Activated T-helper 2 cell treated with anti-CD3 and anti-CD28 coated beads, Interferon-gamma antibody, Interleukin-2, Interleukin-4, amounts not matched to agents 10 μg/mL and 5 μg/mL and 100 μg/mL, durations not matched to agents 14 hours and 24 hours and 36 hours (primary cell): Measurements from ENCODE around the gene NOS3. TPM values are rescaled to one million over a fixed set of nuclear protein-coding genes. Genes with fewer than 3 reads are reported as not detected.
"Not testable (repeated sequence)": the region's sequence is repeated elsewhere in the genome, so short reads cannot be mapped to it uniquely, and the experiment has no call there.

Experiments
- DNase-seq: peaks from one replicate; pipeline ENCODE4 v3.0.0; 2021; ENCODE audit warnings: low spot score
- H3K27ac Mint-ChIP-seq: one replicate; pipeline ENCODE4 v1.8.0; 2021; ENCODE audit warnings: mixed read lengths
- H3K27me3 Mint-ChIP-seq: one replicate; pipeline ENCODE4 v1.8.0; 2021; ENCODE audit warnings: low read depth, mixed read lengths
- H3K36me3 Mint-ChIP-seq: one replicate; pipeline ENCODE4 v1.8.0; 2021; ENCODE audit warnings: low read depth, mixed read lengths
- H3K4me1 Mint-ChIP-seq: one replicate; pipeline ENCODE4 v1.8.0; 2021; ENCODE audit warnings: low read depth, mixed read lengths
- H3K4me3 Mint-ChIP-seq: one replicate; pipeline ENCODE4 v1.8.0; 2021; ENCODE audit warnings: low read depth, mild to moderate bottlenecking, moderate library complexity, mixed read lengths
- H3K9me3 Mint-ChIP-seq: one replicate; pipeline ENCODE4 v1.8.0; 2021; ENCODE audit warnings: mixed read lengths
- intact Hi-C: fragments of 100-400 bp; cut with micrococcal nuclease; formaldehyde crosslinking; loops from one replicate; pipeline ENCODE4 v1.15.1; 2023
- total RNA-seq: library from RNA; stranded (reverse); gene quantifications from 2 replicates; pipeline ENCODE4 v1.2.3, GENCODE V29; 2022

NOS3 gene
- total RNA-seq, 1 donor from 2014 or later: 9.8 TPM

DNA sequence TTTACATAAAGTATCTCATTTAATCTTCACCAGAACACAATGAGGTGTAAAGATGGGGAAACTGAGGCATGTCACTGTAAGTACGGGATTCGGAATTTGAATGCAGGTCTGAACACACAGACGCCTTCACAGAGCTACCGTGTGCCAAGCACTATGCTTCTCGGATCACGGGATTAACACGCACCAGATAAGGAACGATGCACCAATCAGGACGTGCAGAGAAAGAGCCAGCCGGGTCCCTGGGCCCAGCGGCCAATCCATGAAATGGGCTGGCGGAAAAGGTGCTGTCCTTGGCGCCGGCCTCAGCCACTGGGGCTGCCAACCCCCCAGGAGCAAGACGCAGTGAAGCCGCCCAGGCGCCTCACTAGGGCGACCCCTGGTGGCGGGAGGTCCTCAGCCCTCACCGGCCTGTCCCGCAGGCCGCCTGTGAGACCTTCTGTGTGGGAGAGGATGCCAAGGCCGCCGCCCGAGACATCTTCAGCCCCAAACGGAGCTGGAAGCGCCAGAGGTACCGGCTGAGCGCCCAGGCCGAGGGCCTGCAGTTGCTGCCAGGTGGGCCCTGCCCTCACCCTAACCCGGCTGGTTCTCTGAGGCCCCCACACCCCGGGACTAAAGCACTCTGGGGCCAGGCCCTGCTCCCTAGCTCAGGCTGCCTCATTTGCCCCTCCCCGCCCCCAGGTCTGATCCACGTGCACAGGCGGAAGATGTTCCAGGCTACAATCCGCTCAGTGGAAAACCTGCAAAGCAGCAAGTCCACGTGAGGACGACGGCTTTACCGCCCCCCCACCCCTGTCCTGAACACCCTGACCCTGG, 17.9 kb downstream of the NOS3 start:
- Mint-ChIP-seq H3K27ac (peak overlapping the region; percentile 82), H3K4me3 (peak overlapping the region; percentile 79), H3K9me3 (no peaks in the 10 kb centered on the region), H3K27me3 (no peaks in the 10 kb centered on the region), H3K4me1 (peaks cover 45% of the 10 kb centered on the region), H3K36me3 (peaks cover 6% of the 10 kb centered on the region)
- intact Hi-C loops: no loop called here
- DNase-seq: peak; percentile 67

DNA sequence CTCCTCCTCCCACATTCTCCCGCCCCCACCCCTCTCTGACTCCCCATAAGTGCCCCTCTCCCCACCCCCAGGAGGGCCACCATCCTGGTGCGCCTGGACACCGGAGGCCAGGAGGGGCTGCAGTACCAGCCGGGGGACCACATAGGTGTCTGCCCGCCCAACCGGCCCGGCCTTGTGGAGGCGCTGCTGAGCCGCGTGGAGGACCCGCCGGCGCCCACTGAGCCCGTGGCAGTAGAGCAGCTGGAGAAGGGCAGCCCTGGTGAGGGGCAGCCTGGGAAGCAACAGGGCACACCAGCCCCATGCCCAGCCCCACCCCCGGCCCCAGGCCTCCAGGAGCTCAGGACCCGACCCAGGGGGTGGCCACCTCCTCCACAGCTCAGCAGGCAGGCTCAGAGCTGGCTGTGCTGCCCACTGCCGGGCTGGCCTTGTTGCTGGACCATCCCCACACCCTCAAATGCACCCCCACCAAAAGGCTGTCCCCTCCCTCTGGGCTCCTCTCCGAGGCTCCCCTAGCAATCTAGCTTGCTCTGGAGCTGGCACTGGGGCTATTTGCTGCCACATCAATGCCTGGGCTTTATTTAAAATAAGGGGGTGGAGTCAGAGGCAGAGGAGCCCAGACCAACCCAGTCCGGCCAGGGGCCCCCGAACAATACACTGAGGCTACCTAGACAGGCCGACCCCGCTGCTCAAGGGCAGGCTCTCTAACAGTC, 18.7 kb downstream of the NOS3 start:
- Mint-ChIP-seq H3K9me3 (no peaks in the 10 kb centered on the region), H3K27me3 (no peaks in the 10 kb centered on the region), H3K4me3 (peak overlapping the region; percentile 8), H3K36me3 (peaks cover 6% of the 10 kb centered on the region), H3K27ac (peak overlapping the region; percentile 22), H3K4me1 (peaks cover 49% of the 10 kb centered on the region)
- DNase-seq: no peak
- intact Hi-C loops: loop anchor here (5.0 kb wide), 2 partner anchors 32 to 48 kb away; partner anchors contain the start of genes CDK5, KCNH2 and SLC4A2

DNA sequence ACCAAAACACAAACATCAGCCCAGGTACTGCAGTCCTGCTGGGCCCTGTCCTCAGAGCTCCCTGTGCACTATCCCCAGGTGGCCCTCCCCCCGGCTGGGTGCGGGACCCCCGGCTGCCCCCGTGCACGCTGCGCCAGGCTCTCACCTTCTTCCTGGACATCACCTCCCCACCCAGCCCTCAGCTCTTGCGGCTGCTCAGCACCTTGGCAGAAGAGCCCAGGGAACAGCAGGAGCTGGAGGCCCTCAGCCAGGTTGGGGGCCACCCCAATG, 19.2 kb downstream of the NOS3 start:
- no peaks in the 10 kb centered on the region for H3K27me3 Mint-ChIP-seq
- peaks cover 54% of the 10 kb centered on the region for H3K4me1 Mint-ChIP-seq
- no peak overlapping the region for H3K27ac Mint-ChIP-seq
- peaks cover 6% of the 10 kb centered on the region for H3K36me3 Mint-ChIP-seq
- intact Hi-C loops: loop anchor here (5.0 kb wide), 2 partner anchors 33 to 47 kb away; partner anchors contain the start of genes CDK5, KCNH2 and SLC4A2
- H3K9me3 Mint-ChIP-seq: no peaks in the 10 kb centered on the region
- no peak overlapping the region for H3K4me3 Mint-ChIP-seq
- no peak for DNase-seq

DNA sequence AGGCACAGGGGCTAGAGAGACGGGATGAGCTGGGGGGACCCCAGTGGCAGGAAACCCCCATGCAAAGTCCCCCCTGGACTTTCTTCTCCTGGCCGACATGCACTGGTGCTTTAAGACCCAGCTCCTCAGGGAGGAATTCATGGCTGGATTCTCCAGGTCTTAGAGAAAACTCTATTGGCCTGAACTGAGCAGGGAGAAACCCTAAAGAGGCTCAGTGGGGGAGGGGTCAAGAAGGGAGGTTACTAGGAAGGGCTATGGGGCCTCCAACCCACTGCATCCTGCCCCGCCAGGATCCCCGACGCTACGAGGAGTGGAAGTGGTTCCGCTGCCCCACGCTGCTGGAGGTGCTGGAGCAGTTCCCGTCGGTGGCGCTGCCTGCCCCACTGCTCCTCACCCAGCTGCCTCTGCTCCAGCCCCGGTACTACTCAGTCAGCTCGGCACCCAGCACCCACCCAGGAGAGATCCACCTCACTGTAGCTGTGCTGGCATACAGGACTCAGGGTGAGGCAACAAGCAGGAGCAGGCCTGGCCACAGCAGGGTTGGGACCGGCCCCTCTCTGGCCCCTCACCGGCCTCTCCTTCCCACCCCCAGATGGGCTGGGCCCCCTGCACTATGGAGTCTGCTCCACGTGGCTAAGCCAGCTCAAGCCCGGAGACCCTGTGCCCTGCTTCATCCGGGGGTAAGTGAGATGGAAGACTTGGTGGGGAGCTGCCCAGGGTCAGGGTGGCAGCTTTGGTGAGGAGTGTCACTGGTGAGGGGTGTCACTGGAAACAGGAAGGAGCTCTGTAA, 19.7 kb downstream of the NOS3 start:
- H3K9me3 Mint-ChIP-seq: no peaks in the 10 kb centered on the region
- DNase-seq: no peak
- no peaks in the 10 kb centered on the region for H3K27me3 Mint-ChIP-seq
- H3K36me3 Mint-ChIP-seq: peaks cover 6% of the 10 kb centered on the region
- peak overlapping the region; percentile 86 for H3K27ac Mint-ChIP-seq
- H3K4me1 Mint-ChIP-seq: peaks cover 59% of the 10 kb centered on the region
- peak overlapping the region; percentile 68 for H3K4me3 Mint-ChIP-seq
- intact Hi-C loops: loop anchor here (5.0 kb wide), 2 partner anchors 33 to 47 kb away; partner anchors contain the start of genes CDK5, KCNH2 and SLC4A2

DNA sequence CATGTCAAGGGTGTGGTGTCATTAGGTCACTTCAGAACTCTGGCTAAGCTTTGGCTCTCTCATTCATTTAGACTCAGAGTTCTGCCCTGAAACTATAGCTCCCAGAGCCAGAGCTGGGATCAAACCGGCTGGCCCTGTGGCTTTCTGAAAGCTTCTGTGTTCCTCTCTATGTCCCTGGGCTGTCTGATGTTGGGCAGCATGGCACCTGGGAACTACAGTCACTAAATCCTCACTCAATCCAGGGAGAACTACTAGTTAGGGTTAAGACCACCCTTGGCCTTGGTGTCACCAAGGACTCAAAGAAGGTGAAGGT, 20.2 kb downstream of the NOS3 start:
- Mint-ChIP-seq H3K4me1 (peaks cover 61% of the 10 kb centered on the region), H3K36me3 (peaks cover 6% of the 10 kb centered on the region), H3K27me3 (no peaks in the 10 kb centered on the region), H3K9me3 (no peaks in the 10 kb centered on the region), H3K27ac (peak overlapping the region; percentile 86), H3K4me3 (peak overlapping the region; percentile 68)
- intact Hi-C loops: loop anchor here (5.0 kb wide), 2 partner anchors 34 to 46 kb away; partner anchors contain the start of genes CDK5, KCNH2 and SLC4A2
- DNase-seq: no peak

DNA sequence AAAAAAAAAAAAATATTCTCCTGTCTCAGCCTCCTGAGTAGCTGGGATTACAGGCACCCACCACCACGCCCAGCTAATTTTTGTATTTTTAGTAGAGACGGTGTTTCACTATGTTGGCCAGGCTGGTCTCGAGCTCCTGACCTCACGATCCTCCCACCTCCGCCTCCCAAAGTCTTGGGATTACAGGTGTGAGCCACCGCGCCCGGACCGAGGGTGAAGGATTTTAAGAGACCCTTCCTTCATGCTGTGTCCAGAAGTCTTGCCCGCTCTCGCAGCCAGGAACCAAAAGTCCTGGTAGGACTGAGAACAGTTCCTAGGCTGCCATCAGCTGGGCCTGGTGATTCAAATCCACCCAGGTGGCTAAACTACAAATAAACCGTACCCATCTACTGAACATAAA, 20.8 kb downstream of the NOS3 start:
- Mint-ChIP-seq H3K4me1 (peaks cover 64% of the 10 kb centered on the region), H3K27ac (peak overlapping the region; percentile 74), H3K4me3 (peak overlapping the region; percentile 27)
- not testable (repeated sequence) for DNase-seq, H3K9me3 Mint-ChIP-seq, H3K36me3 Mint-ChIP-seq, H3K27me3 Mint-ChIP-seq
- intact Hi-C loops: loop anchor here (5.0 kb wide), 2 partner anchors 34 to 46 kb away; partner anchors contain the start of genes CDK5, KCNH2 and SLC4A2

DNA sequence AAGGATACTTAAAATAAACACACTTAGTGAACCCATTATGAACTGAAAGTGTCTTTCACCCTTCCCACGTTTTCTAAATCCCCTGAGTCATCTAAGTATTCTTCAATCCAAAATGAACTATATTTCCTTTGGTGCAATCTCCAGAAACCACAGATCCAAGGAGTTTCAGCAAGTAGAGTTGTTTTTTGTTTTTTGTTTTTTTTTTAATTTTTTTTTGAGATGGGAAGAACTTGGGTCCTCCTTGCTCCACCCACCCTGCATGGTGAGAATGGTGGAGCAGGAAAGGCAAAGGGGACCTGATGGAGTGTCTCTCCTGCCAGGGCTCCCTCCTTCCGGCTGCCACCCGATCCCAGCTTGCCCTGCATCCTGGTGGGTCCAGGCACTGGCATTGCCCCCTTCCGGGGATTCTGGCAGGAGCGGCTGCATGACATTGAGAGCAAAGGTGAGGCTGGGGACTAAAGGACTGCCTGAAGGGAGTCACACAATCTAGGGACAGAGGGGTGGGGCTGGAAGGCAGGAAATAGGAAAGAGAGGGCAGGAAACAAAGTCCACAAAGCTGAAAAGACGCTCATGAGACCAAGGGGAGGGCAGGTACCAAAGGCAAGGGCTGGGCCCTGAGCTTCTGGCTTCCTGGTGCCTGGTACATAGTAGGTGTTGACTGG, 21.3 kb downstream of the NOS3 start:
- peak overlapping the region; percentile 54 for H3K4me3 Mint-ChIP-seq
- peak overlapping the region; percentile 74 for H3K27ac Mint-ChIP-seq
- peaks cover 63% of the 10 kb centered on the region for H3K4me1 Mint-ChIP-seq
- peaks cover 6% of the 10 kb centered on the region for H3K36me3 Mint-ChIP-seq
- H3K27me3 Mint-ChIP-seq: no peaks in the 10 kb centered on the region
- intact Hi-C loops: loop anchor here (5.0 kb wide), 2 partner anchors 35 to 45 kb away; partner anchors contain the start of genes CDK5, KCNH2 and SLC4A2
- H3K9me3 Mint-ChIP-seq: no peaks in the 10 kb centered on the region
- DNase-seq: no peak

DNA sequence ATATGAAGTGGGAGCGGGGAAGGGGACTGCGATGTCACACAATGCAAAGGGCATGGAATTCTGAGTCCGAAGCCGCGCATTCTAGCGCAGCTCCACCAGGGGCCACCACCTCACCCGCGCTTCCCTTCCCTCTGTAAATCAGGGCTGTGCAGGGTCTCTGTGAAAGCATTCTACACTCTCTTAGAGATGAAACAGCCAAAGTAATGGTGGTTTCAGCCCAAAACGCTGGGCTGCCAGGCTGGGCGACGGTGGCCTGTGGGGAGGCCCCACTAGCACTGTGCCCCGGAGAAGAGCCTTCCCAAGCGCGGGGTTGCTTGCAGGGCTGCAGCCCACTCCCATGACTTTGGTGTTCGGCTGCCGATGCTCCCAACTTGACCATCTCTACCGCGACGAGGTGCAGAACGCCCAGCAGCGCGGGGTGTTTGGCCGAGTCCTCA, 22.1 kb downstream of the NOS3 start:
- Mint-ChIP-seq H3K27ac (peak overlapping the region; percentile 56), H3K27me3 (peaks cover 2% of the 10 kb centered on the region), H3K4me3 (peak overlapping the region; percentile 54), H3K9me3 (no peaks in the 10 kb centered on the region), H3K4me1 (peaks cover 62% of the 10 kb centered on the region), H3K36me3 (peaks cover 6% of the 10 kb centered on the region)
- no peak for DNase-seq
- intact Hi-C loops: loop anchor here (5.0 kb wide), 2 partner anchors 36 to 44 kb away; partner anchors contain the start of genes CDK5, KCNH2 and SLC4A2

DNA sequence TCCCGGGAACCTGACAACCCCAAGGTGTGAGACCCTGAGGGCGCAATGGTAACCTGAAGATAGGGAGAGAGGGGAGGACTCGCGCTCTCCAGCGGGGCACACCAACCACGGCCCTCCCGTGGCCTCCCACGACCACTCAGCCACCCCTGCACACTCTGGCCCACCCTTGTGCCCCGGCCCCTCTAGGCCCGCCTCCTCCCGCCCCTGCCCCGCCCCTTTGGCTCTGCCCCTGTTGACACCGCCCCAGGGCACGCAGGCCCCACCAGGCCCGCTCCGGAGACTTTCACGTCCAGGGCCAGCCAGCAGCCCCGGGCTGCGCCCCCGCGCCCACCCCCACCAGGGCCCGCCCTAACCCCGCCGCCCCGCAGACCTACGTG, 22.5 kb downstream of the NOS3 start:
- intact Hi-C loops: loop anchor here (5.0 kb wide), 2 partner anchors 36 to 44 kb away; partner anchors contain the start of genes CDK5, KCNH2 and SLC4A2
- DNase-seq: no peak
- peaks cover 6% of the 10 kb centered on the region for H3K36me3 Mint-ChIP-seq
- H3K9me3 Mint-ChIP-seq: no peaks in the 10 kb centered on the region
- H3K27ac Mint-ChIP-seq: peak overlapping the region; percentile 91
- H3K4me3 Mint-ChIP-seq: no peak overlapping the region
- peaks cover 62% of the 10 kb centered on the region for H3K4me1 Mint-ChIP-seq
- peaks cover 4% of the 10 kb centered on the region for H3K27me3 Mint-ChIP-seq

DNA sequence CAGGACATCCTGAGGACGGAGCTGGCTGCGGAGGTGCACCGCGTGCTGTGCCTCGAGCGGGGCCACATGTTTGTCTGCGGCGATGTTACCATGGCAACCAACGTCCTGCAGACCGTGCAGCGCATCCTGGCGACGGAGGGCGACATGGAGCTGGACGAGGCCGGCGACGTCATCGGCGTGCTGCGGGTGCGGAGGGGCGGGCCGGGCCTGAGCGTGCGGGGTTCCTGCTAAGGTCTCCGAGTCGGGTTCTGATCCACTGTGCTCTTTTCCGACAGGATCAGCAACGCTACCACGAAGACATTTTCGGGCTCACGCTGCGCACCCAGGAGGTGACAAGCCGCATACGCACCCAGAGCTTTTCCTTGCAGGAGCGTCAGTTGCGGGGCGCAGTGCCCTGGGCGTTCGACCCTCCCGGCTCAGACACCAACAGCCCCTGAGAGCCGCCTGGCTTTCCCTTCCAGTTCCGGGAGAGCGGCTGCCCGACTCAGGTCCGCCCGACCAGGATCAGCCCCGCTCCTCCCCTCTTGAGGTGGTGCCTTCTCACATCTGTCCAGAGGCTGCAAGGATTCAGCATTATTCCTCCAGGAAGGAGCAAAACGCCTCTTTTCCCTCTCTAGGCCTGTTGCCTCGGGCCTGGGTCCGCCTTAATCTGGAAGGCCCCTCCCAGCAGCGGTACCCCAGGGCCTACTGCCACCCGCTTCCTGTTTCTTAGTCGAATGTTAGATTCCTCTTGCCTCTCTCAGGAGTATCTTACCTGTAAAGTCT, 23.1 kb downstream of the NOS3 start:
- Mint-ChIP-seq H3K4me1 (peaks cover 61% of the 10 kb centered on the region), H3K27me3 (peaks cover 8% of the 10 kb centered on the region), H3K9me3 (no peaks in the 10 kb centered on the region), H3K36me3 (peaks cover 6% of the 10 kb centered on the region), H3K4me3 (peak overlapping the region; percentile 87), H3K27ac (peak overlapping the region; percentile 91)
- DNase-seq: peak; percentile 90
- intact Hi-C loops: loop anchor here (5.0 kb wide), 2 partner anchors 37 to 43 kb away; partner anchors contain the start of genes CDK5, KCNH2 and SLC4A2

DNA sequence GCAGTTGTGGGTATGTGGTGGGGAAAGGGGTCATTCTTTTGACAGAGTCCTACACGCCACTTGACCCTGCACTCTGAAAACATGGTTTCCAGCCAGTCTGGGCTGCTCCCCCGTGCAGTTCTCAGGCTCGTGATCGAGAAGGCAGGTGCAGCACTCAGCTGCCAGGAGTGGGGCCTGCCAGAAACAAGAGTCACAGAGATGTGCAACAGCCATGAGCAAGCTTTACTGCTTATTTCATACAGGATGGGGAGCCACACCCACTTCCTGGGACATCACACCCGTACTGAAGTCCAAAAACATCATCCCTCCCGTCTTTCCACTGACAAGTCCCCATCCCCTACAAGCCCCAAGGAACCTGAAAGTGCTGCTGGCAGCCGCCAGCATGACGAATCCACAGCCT, 24.1 kb downstream of the NOS3 start:
- Mint-ChIP-seq H3K36me3 (peaks cover 6% of the 10 kb centered on the region), H3K4me3 (peak overlapping the region; percentile 87), H3K27me3 (peaks cover 16% of the 10 kb centered on the region), H3K9me3 (no peaks in the 10 kb centered on the region), H3K27ac (peak overlapping the region; percentile 43), H3K4me1 (peaks cover 65% of the 10 kb centered on the region)
- intact Hi-C loops: loop anchor here (5.0 kb wide), 3 partner anchors 38 to 227 kb away; partner anchors contain the start of genes CDK5, KCNH2 and SLC4A2
- DNase-seq: no peak
